B cell (primary cell): Measurements from ENCODE around the gene IFNA13. TPM values are rescaled to one million over a fixed set of nuclear protein-coding genes. Genes with fewer than 3 reads are reported as not detected.
A peak's percentile ranks its signal among the peaks of the same experiment; 100 is the strongest.

Source experiments
- ATAC-seq: fragments of 200-7000 bp; cut with Tn5 transposase; one replicate; pipeline ENCODE4 v1.10.0; 2021; ENCODE audit warnings: low read depth, mild to moderate bottlenecking, moderate number of reproducible peaks, moderate library complexity
- CTCF ChIA-PET: fragments of 350-600 bp; sonication (Branson Sonifier 250); formaldehyde crosslinking; loops from one replicate; lab custom pipeline; 2021; ENCODE audit warnings: antibody characterized with exemption, inconsistent platforms; lab: Charles Lee
- POLR2A ChIA-PET: fragments of 350-600 bp; sonication (Branson Sonifier 250); formaldehyde crosslinking; loops from one replicate; lab custom pipeline; 2021; ENCODE audit warnings: antibody characterized with exemption; lab: Charles Lee
- DNase-seq: peaks from one replicate; pipeline ENCODE4 v3.0.0; 2013
- H2AFZ ChIP-seq: 2 replicates; pipeline ENCODE4 v1.6.1; 2012; ENCODE audit warnings: mild to moderate bottlenecking, low read depth, low read length; ENCODE audit not compliant: insufficient read depth, poor library complexity, severe bottlenecking
- H3K27ac ChIP-seq, 2 donors: 1 replicate in 1 of 2; 2 replicates in 1 of 2; pipeline ENCODE4 v1.5.1; 2012 to 2013; ENCODE audit warnings: low read length in 2 of 2, mild to moderate bottlenecking in 2 of 2, moderate library complexity in 1 of 2
- H3K27me3 ChIP-seq, 4 experiments: fragments of 200-600 bp in 1 of 4; sonication (generic) in 1 of 4; replicated peaks in 1 of 4; 1 replicate in 2 of 4; 2 replicates in 2 of 4; pipeline versions ENCODE4 v1.6.1 to v1.7.0; 2013 to 2016; ENCODE audit warnings: low read length in 3 of 4, mild to moderate bottlenecking in 2 of 4, mixed read lengths in 1 of 4, moderate library complexity in 1 of 4; ENCODE audit not compliant: insufficient read depth in 4 of 4, control insufficient read depth in 3 of 4; ENCODE audit errors: control extremely low read depth in 1 of 4
- H3K36me3 ChIP-seq, 2 experiments: replicated peaks in 1 of 2; 1 replicate in 1 of 2; 2 replicates in 1 of 2; pipeline versions ENCODE4 v1.6.1 to v1.7.1; 2013; ENCODE audit warnings: low read length in 1 of 2; ENCODE audit not compliant: insufficient read depth in 2 of 2, control insufficient read depth in 1 of 2; ENCODE audit errors: control extremely low read depth in 1 of 2, extremely low read depth in 1 of 2
- H3K4me1 ChIP-seq, 2 donors: fragments of 200-600 bp in 1 of 2; sonication (generic) in 1 of 2; 1 replicate in 1 of 2; 2 replicates in 1 of 2; pipeline versions ENCODE4 v1.5.1 to v1.6.1; 2013 to 2017; ENCODE audit warnings: low read length in 2 of 2; ENCODE audit not compliant: control insufficient read depth in 2 of 2, insufficient read depth in 2 of 2
- H3K4me2 ChIP-seq: replicated peaks from 2 replicates; pipeline ENCODE3; 2012; ENCODE audit warnings: mild to moderate bottlenecking, low read depth, low read length; ENCODE audit not compliant: poor library complexity, severe bottlenecking
- H3K4me3 ChIP-seq, 5 experiments: fragments of 200-600 bp in 1 of 5; sonication (generic) in 1 of 5; 1 replicate in 3 of 5; 2 replicates in 2 of 5; pipeline versions ENCODE4 v1.5.1 to v1.7.0; 2011 to 2016; ENCODE audit warnings: low read length in 4 of 5, mild to moderate bottlenecking in 4 of 5, low read depth in 2 of 5, control low read depth in 1 of 5, moderate library complexity in 1 of 5; ENCODE audit not compliant: insufficient read depth in 1 of 5; ENCODE audit errors: control extremely low read depth in 1 of 5, extremely low read depth in 1 of 5
- H3K79me2 ChIP-seq: fragments of 200-600 bp; sonication (generic); one replicate; pipeline ENCODE4 v1.6.0; 2016; ENCODE audit warnings: low read length; ENCODE audit not compliant: control insufficient read depth, insufficient read depth
- H3K9ac ChIP-seq: fragments of 200-600 bp; sonication (generic); 2 replicates; pipeline ENCODE4 v1.6.1; 2017; ENCODE audit warnings: mild to moderate bottlenecking, low read length, moderate library complexity
- H3K9me3 ChIP-seq, 3 donors: one replicate each; pipeline versions ENCODE4 v1.6.1 to v1.7.1; 2013; ENCODE audit warnings: low read length in 2 of 3; ENCODE audit not compliant: control insufficient read depth in 2 of 3, insufficient read depth in 1 of 3; ENCODE audit errors: control extremely low read depth in 1 of 3
- H4K20me1 ChIP-seq: 2 replicates; pipeline ENCODE4 v1.6.0; 2012; ENCODE audit warnings: mild to moderate bottlenecking, low read length; ENCODE audit not compliant: insufficient read depth, control insufficient read depth, poor library complexity, severe bottlenecking
- H3K27ac Mint-ChIP-seq: one replicate; pipeline ENCODE4 v1.8.0; 2021; ENCODE audit warnings: mixed read lengths
- H3K27me3 Mint-ChIP-seq: one replicate; pipeline ENCODE4 v1.8.0; 2021; ENCODE audit warnings: mixed read lengths
- H3K4me1 Mint-ChIP-seq: one replicate; pipeline ENCODE4 v1.8.0; 2021; ENCODE audit warnings: mixed read lengths
- H3K4me3 Mint-ChIP-seq: one replicate; pipeline ENCODE4 v1.8.0; 2021; ENCODE audit warnings: mixed read lengths
- H3K9me3 Mint-ChIP-seq: one replicate; pipeline ENCODE4 v1.8.0; 2022; ENCODE audit warnings: mixed read lengths; ENCODE audit not compliant: insufficient read depth
- CTCF ChIP-seq: fragments of 200-600 bp; IDR thresholded peaks from one replicate; pipeline ENCODE4 v1.8.0; 2022; ENCODE audit warnings: antibody characterized with exemption, mild to moderate bottlenecking
- EZH2 ChIP-seq: IDR thresholded peaks from 2 replicates; pipeline ENCODE4 v1.6.1; 2012; ENCODE audit warnings: borderline replicate concordance, low read depth, mild to moderate bottlenecking, moderate library complexity, low read length; ENCODE audit not compliant: insufficient read depth, poor library complexity, severe bottlenecking
- WGBS: methylation state at CpG from one replicate; pipeline ENCODE4 v1.1.5; 2013; ENCODE audit warnings: missing lambda C conversion rate; ENCODE audit not compliant: insufficient coverage; 5-methylcytosine and 5-hydroxymethylcytosine counted together
- intact Hi-C: fragments of 100-400 bp; cut with micrococcal nuclease; formaldehyde crosslinking; loops from one replicate; pipeline ENCODE4 v1.10.0; 2022
- polyA plus RNA-seq: library from polyadenylated mRNA; depleted of rRNA; stranded (reverse); fragments of >200 nt; gene quantifications from 2 replicates; pipeline ENCODE4 v1.2.3, GENCODE V29; 2012
- total RNA-seq, 2 donors: library from RNA; stranded (reverse); fragments of 120-200 nt in 1 of 2; gene quantifications; 1 replicate in 1 of 2; 2 replicates in 1 of 2; pipeline versions ENCODE4 v1.2.3 to v1.2.4, GENCODE V29; 2013 to 2022

IFNA13 gene
- total and polyA plus RNA-seq, 2 donors (not counting 1 experiment from before 2014, with no cell fraction given) = not detected

GRCh38 chr9:21333226-21333625 is 34.6 kb downstream of the IFNA13 start:
- H3K4me1 Mint-ChIP-seq = peaks cover 54% of the 10 kb centered on the region
- H3K27me3 ChIP-seq = peaks cover 0 to 2% (median 0%) of the 10 kb centered on the region in 4 experiments
- H3K27ac Mint-ChIP-seq = peak overlapping the region; percentile 38
- ChIA-PET CTCF (interaction anchor here (0.6 to 4.1 kb wide), 5 partner anchors 11 to 711 kb away, joined by 3 to 25 read pairs (median 5); partner anchors contain the start of gene MLLT3), POLR2A (no interaction called here)
- H3K36me3 ChIP-seq = peaks cover 0 to 5% of the 10 kb centered on the region in 2 experiments
- peaks cover 35% of the 10 kb centered on the region for H4K20me1 ChIP-seq
- peaks cover 18 to 27% of the 10 kb centered on the region in 2 donors for H3K4me1 ChIP-seq
- TF ChIP-seq CTCF = no peak
- H3K4me3 ChIP-seq = no peak overlapping the region
- no peak overlapping the region for H3K27ac ChIP-seq
- ATAC-seq = no peak
- peaks cover 3% of the 10 kb centered on the region for H3K27me3 Mint-ChIP-seq
- no peaks in the 10 kb centered on the region for H3K9me3 Mint-ChIP-seq
- H3K9me3 ChIP-seq = no peaks in the 10 kb centered on the region
- 100% methylated on average over 1 of the region's 2 CpGs for WGBS
- H3K4me3 Mint-ChIP-seq = peak overlapping the region; percentile 95
- H2AFZ ChIP-seq = no peak overlapping the region
- intact Hi-C loops = loop anchor here (10.0 kb wide), 1 partner anchor 662 kb away; the partner anchor contains the start of genes CDKN2A and CDKN2B-AS1
- DNase-seq = no peak
- peaks cover 57% of the 10 kb centered on the region for H3K79me2 ChIP-seq
- H3K9ac ChIP-seq = no peak overlapping the region
- H3K4me2 ChIP-seq = no peak overlapping the region

- ATAC-seq = no peak
- Histone ChIP-seq H3K79me2 (peaks cover 62% of the 10 kb centered on the region), H4K20me1 (peaks cover 46% of the 10 kb centered on the region), H3K36me3 (peaks cover 0 to 5% of the 10 kb centered on the region in 2 experiments), H3K4me2 (no peak overlapping the region), H3K27me3 (no peaks in the 10 kb centered on the region), H3K27ac (no peak overlapping the region), H3K9ac (no peak overlapping the region), H3K9me3 (no peaks in the 10 kb centered on the region), H3K4me3 (no peak overlapping the region), H3K4me1 (peaks cover 18 to 27% of the 10 kb centered on the region in 2 donors), H2AFZ (no peak overlapping the region)
- DNase-seq = no peak
- intact Hi-C loops = loop anchor here (10.0 kb wide), 1 partner anchor 663 kb away; the partner anchor contains the start of genes CDKN2A and CDKN2B-AS1
- CTCF ChIA-PET = interaction anchor here (1.6 to 4.7 kb wide), 3 partner anchors 11 to 124 kb away, joined by 4 to 86 read pairs (median 22); no protein-coding TSS in a partner anchor
- Mint-ChIP-seq H3K4me3 (no peak overlapping the region), H3K4me1 (peaks cover 57% of the 10 kb centered on the region), H3K27ac (no peak overlapping the region), H3K27me3 (no peaks in the 10 kb centered on the region), H3K9me3 (no peaks in the 10 kb centered on the region)
- no CpG with 5 or more reads among the region's 5 CpGs for WGBS
- TF ChIP-seq EZH2 (no peak), CTCF (no peak)
- POLR2A ChIA-PET = no interaction called here
These were observed 36.0 kb downstream of the IFNA13 start for GRCh38 chr9:21331676-21332402.
